Renal cortex interstitium (tissue), 15 donors: Measurements from ENCODE around the gene SRGAP2B. TPM values are rescaled to one million over a fixed set of nuclear protein-coding genes. Genes with fewer than 3 reads are reported as not detected.
"Not testable (repeated sequence)": the region's sequence is repeated elsewhere in the genome, so short reads cannot be mapped to it uniquely, and the experiment has no call there.

Source experiments
- DNase-seq, 11 donors: peaks; one replicate each; pipeline ENCODE4 v3.0.0-alpha.2; 2013; ENCODE audit warnings: low read depth in 9 of 11, low spot score in 4 of 11; ENCODE audit errors: extremely low read depth in 1 of 11
- long read RNA-seq, 16 experiments: transcript quantifications; one replicate each; lab custom pipeline, GENCODE V29; 2026
- polyA plus RNA-seq, 3 donors: library from polyadenylated mRNA; unstranded; fragments of 120-200 nt; gene quantifications; one replicate each; pipeline ENCODE4 v1.2.1, GENCODE V29; 2013; ENCODE audit not compliant: insufficient read length in 3 of 3

SRGAP2B gene
- polyA plus RNA-seq = 10 to 100 TPM; 24.2 to 41.0 (median 33.9) TPM
- long read RNA-seq, donor 1 = 0 reads
- long read RNA-seq, donor 2 = 0 reads
- long read RNA-seq, donor 3 = 0 reads
- long read RNA-seq, donor 4 = 0 reads
- long read RNA-seq, donor 5 = 0 reads
- long read RNA-seq, donor 6, partial matches to known transcripts = 15 of 17 reads
- long read RNA-seq, donor 6, other reads (novel, unspliced or antisense) = 0 of 17 reads
- long read RNA-seq, donor 7 = 0 reads
- long read RNA-seq, donor 8 = 0 reads
- long read RNA-seq, donor 9, full-length matches to known transcripts = 1 of 1 reads
- long read RNA-seq, donor 9, partial matches to known transcripts = 0 of 1 reads
- long read RNA-seq, donor 9, other reads (novel, unspliced or antisense) = 0 of 1 reads
- long read RNA-seq, donor 10 = 0 reads
- long read RNA-seq, donor 11 = 0 reads
- long read RNA-seq, donor 12, partial matches to known transcripts = 0 of 1 reads
- long read RNA-seq, donor 12, other reads (novel, unspliced or antisense) = 0 of 1 reads
- long read RNA-seq, donor 13, partial matches to known transcripts = 5 of 6 reads
- long read RNA-seq, donor 13, other reads (novel, unspliced or antisense) = 0 of 6 reads
- long read RNA-seq, donor 14, partial matches to known transcripts = 0 of 1 reads
- long read RNA-seq, donor 14, other reads (novel, unspliced or antisense) = 0 of 1 reads
- long read RNA-seq, donor 15, full-length matches to known transcripts = 1 of 1 reads
- long read RNA-seq, donor 15, partial matches to known transcripts = 0 of 1 reads
- long read RNA-seq, donor 15, other reads (novel, unspliced or antisense) = 0 of 1 reads
- long read RNA-seq, donor 16, full-length matches to known transcripts = 3 of 8 reads
- long read RNA-seq, donor 16, partial matches to known transcripts = 5 of 8 reads
- long read RNA-seq, donor 16, other reads (novel, unspliced or antisense) = 0 of 8 reads

GRCh38 chr1:145095284-145096057 lies at the start of gene SRGAP2B, which contains the start of gene FAM72D:
TSS of gene SRGAP2B (minus strand) at chr1:145095328. CDS start at chr1:145092901, 2,427 bp downstream.
TSS of gene FAM72D (plus strand) at chr1:145095974. CDS start at chr1:145096848, 874 bp downstream.
- DNase-seq = not testable (repeated sequence)

- not testable (repeated sequence) for DNase-seq
These were observed 49.3 kb upstream of the SRGAP2B start for GRCh38 chr1:145144264-145144913.

- not testable (repeated sequence) for DNase-seq
These were observed 45.4 kb upstream of the SRGAP2B start for GRCh38 chr1:145140549-145140948.

- not testable (repeated sequence) for DNase-seq
These were observed 39.3 kb upstream of the SRGAP2B start for GRCh38 chr1:145134476-145134875.

- not testable (repeated sequence) for DNase-seq
These were observed 33.8 kb upstream of the SRGAP2B start for GRCh38 chr1:145128697-145129469.

- not testable (repeated sequence) for DNase-seq
These were observed 32.0 kb upstream of the SRGAP2B start for GRCh38 chr1:145127144-145127543.

- DNase-seq = not testable (repeated sequence)
These were observed 30.0 kb upstream of the SRGAP2B start for GRCh38 chr1:145125112-145125511.

- DNase-seq = not testable (repeated sequence)
These were observed 29.0 kb upstream of the SRGAP2B start for GRCh38 chr1:145123992-145124641.

GRCh38 chr1:145123062-145123395 lies 27.9 kb upstream of the SRGAP2B start:
- DNase-seq = not testable (repeated sequence)

GRCh38 chr1:145122344-145123061 lies 27.4 kb upstream of the SRGAP2B start:
- DNase-seq = not testable (repeated sequence)

GRCh38 chr1:145119842-145120241 lies 24.7 kb upstream of the SRGAP2B start:
- not testable (repeated sequence) for DNase-seq

- DNase-seq = not testable (repeated sequence)
These were observed 20.7 kb upstream of the SRGAP2B start for GRCh38 chr1:145115587-145116493.

- DNase-seq = not testable (repeated sequence)
These were observed 19.5 kb upstream of the SRGAP2B start for GRCh38 chr1:145114560-145115057.

- DNase-seq = not testable (repeated sequence)
These were observed 17.6 kb upstream of the SRGAP2B start for GRCh38 chr1:145112703-145113102.

GRCh38 chr1:145111674-145112073 lies 16.5 kb upstream of the SRGAP2B start:
- DNase-seq = not testable (repeated sequence)
